Activated B cell treated with CpG ODN at 0.5 μM for 24 hours (primary cell): ENCODE results near the gene GBX2. TPM values are rescaled to one million over a fixed set of nuclear protein-coding genes. Genes with fewer than 3 reads are reported as not detected.
A peak's percentile ranks its signal among the peaks of the same experiment; 100 is the strongest.

Source experiments
- ATAC-seq: fragments of 200-7000 bp; cut with Tn5 transposase; one replicate; pipeline ENCODE4 v1.10.0; 2021; ENCODE audit warnings: low read depth, mild to moderate bottlenecking, moderate library complexity
- CTCF ChIA-PET: fragments of 350-600 bp; sonication (Branson Sonifier 250); formaldehyde crosslinking; loops from one replicate; lab custom pipeline; 2021; ENCODE audit warnings: antibody characterized with exemption; lab: Charles Lee
- POLR2A ChIA-PET: fragments of 350-600 bp; sonication (Branson Sonifier 250); formaldehyde crosslinking; loops from one replicate; lab custom pipeline; 2021; ENCODE audit warnings: antibody characterized with exemption; lab: Charles Lee
- DNase-seq: peaks from one replicate; pipeline ENCODE4 v3.0.0; 2022
- H3K27ac Mint-ChIP-seq: one replicate; pipeline ENCODE4 v1.8.0; 2020; ENCODE audit warnings: mixed read lengths
- H3K27me3 Mint-ChIP-seq: one replicate; pipeline ENCODE4 v1.8.0; 2021; ENCODE audit warnings: mixed read lengths
- H3K36me3 Mint-ChIP-seq: one replicate; pipeline ENCODE4 v1.8.0; 2021; ENCODE audit warnings: low read depth, mixed read lengths
- H3K4me1 Mint-ChIP-seq: one replicate; pipeline ENCODE4 v1.8.0; 2021; ENCODE audit warnings: mixed read lengths
- H3K4me3 Mint-ChIP-seq: one replicate; pipeline ENCODE4 v1.8.0; 2020; ENCODE audit warnings: mild to moderate bottlenecking, mixed read lengths
- H3K9me3 Mint-ChIP-seq: one replicate; pipeline ENCODE4 v1.8.0; 2020; ENCODE audit warnings: mixed read lengths
- intact Hi-C: fragments of 100-400 bp; cut with micrococcal nuclease; formaldehyde crosslinking; loops from one replicate; pipeline ENCODE4 v1.15.1; 2024
- total RNA-seq: library from RNA; stranded (reverse); gene quantifications from 2 replicates; pipeline ENCODE4 v1.2.3, GENCODE V29; 2022
- TF ChIP-seq, protein P1 (sequence below): fragments of 200-600 bp; IDR thresholded peaks from one replicate; pipeline ENCODE4 v1.8.0; 2022; ENCODE audit warnings: antibody characterized with exemption, mild to moderate bottlenecking

The GBX2 gene
- total RNA-seq, 1 donor from 2014 or later: not detected

DNA sequence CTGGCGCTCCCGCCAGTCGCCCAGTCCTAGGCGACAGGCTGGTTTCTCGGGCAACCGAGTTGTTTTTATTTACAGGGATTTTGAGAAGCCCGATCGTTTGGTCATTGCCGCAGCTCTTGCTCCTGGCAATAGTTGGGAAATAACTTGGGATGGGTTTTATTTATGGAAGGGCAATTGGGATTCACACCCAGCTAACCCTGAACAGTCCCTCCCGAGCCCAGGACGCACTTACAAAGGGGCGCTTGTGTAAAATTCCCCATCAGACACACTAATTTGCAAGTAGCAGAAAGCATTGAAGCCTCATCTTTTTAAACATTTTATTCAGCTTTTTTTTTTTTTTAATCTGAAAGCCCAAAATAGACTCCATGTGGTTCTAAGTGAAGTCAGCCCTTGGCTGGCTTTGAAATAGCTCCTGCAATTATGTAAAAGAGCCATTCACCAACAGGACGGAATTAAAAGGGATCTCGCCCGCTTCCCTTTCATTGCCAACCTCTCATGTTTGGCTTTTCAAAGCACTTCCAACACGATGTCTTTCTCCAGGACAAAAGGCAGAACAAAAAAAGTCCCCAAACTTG lies 3.6 kb upstream of the GBX2 start:
- H3K36me3 Mint-ChIP-seq: no peaks in the 10 kb centered on the region
- intact Hi-C loops: no loop called here
- peaks cover 2% of the 10 kb centered on the region for H3K4me1 Mint-ChIP-seq

DNA sequence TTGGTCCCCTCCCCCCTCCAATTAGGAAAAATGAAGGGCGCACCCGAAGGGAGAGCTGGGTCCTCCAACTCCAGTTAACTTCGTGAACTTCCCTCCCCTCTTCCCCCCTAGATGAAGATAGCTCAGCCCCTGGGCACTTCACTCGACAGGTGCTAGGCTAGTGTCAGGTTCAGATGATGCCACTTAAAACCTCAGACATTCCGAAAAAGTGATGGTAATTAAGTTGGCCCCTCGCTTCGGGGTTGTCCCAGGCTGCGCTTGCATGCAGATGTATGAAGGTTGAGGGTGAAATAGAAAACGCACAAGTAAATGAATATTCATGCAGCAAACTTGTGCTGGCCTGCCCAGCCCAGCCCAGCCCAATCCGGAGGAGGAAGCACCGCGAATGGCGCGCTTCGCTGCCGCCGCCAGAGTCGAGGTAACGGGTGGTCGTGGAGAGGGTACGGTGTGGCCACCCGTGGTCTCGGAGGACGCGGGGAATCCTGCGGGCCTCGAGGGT lies 3.0 kb upstream of the GBX2 start:
- no peak for ATAC-seq
- CTCF ChIA-PET: no interaction called here

More for the DNA sequence above, 3.6 kb upstream of the GBX2 start:
- no peak for DNase-seq
- TF ChIP-seq, protein P1, sequence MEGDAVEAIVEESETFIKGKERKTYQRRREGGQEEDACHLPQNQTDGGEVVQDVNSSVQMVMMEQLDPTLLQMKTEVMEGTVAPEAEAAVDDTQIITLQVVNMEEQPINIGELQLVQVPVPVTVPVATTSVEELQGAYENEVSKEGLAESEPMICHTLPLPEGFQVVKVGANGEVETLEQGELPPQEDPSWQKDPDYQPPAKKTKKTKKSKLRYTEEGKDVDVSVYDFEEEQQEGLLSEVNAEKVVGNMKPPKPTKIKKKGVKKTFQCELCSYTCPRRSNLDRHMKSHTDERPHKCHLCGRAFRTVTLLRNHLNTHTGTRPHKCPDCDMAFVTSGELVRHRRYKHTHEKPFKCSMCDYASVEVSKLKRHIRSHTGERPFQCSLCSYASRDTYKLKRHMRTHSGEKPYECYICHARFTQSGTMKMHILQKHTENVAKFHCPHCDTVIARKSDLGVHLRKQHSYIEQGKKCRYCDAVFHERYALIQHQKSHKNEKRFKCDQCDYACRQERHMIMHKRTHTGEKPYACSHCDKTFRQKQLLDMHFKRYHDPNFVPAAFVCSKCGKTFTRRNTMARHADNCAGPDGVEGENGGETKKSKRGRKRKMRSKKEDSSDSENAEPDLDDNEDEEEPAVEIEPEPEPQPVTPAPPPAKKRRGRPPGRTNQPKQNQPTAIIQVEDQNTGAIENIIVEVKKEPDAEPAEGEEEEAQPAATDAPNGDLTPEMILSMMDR: no peak
- Mint-ChIP-seq H3K27ac (no peak overlapping the region), H3K27me3 (peaks cover 62% of the 10 kb centered on the region), H3K4me3 (no peak overlapping the region), H3K9me3 (no peaks in the 10 kb centered on the region)
- no peak for ATAC-seq
- CTCF ChIA-PET: no interaction called here
- POLR2A ChIA-PET: no interaction called here

GRCh38 chr2:236170590-236171165 lies 2.5 kb upstream of the GBX2 start:
- DNase-seq: no peak
- ChIA-PET CTCF (no interaction called here), POLR2A (no interaction called here)
- Mint-ChIP-seq H3K27ac (no peak overlapping the region), H3K27me3 (peaks cover 64% of the 10 kb centered on the region), H3K4me3 (no peak overlapping the region), H3K36me3 (no peaks in the 10 kb centered on the region), H3K9me3 (no peaks in the 10 kb centered on the region), H3K4me1 (peaks cover 9% of the 10 kb centered on the region)
- TF ChIP-seq, protein P1: no peak
- intact Hi-C loops: no loop called here
- no peak for ATAC-seq

More for the DNA sequence above, 3.0 kb upstream of the GBX2 start:
- TF ChIP-seq, protein P1: no peak
- H3K9me3 Mint-ChIP-seq: no peaks in the 10 kb centered on the region
- intact Hi-C loops: no loop called here
- peaks cover 7% of the 10 kb centered on the region for H3K4me1 Mint-ChIP-seq
- POLR2A ChIA-PET: no interaction called here
- H3K27ac Mint-ChIP-seq: no peak overlapping the region
- H3K36me3 Mint-ChIP-seq: no peaks in the 10 kb centered on the region
- H3K27me3 Mint-ChIP-seq: peaks cover 64% of the 10 kb centered on the region
- no peak overlapping the region for H3K4me3 Mint-ChIP-seq
- DNase-seq: no peak

GRCh38 chr2:236169741-236170589 lies 1.8 kb upstream of the GBX2 start:
- Mint-ChIP-seq H3K27me3 (peaks cover 65% of the 10 kb centered on the region), H3K4me3 (no peak overlapping the region), H3K27ac (peak overlapping the region; percentile 56), H3K36me3 (no peaks in the 10 kb centered on the region), H3K9me3 (no peaks in the 10 kb centered on the region), H3K4me1 (peaks cover 9% of the 10 kb centered on the region)
- TF ChIP-seq, protein P1: no peak
- intact Hi-C loops: no loop called here
- CTCF ChIA-PET: no interaction called here
- no peak for ATAC-seq
- no peak for DNase-seq
- POLR2A ChIA-PET: no interaction called here

GRCh38 chr2:236169151-236169721 lies 1.1 kb upstream of the GBX2 start:
- no peak for ATAC-seq
- no peaks in the 10 kb centered on the region for H3K36me3 Mint-ChIP-seq
- TF ChIP-seq, protein P1: no peak
- intact Hi-C loops: no loop called here
- CTCF ChIA-PET: no interaction called here
- POLR2A ChIA-PET: no interaction called here
- peaks cover 10% of the 10 kb centered on the region for H3K4me1 Mint-ChIP-seq
- no peak overlapping the region for H3K4me3 Mint-ChIP-seq
- no peak for DNase-seq
- H3K27me3 Mint-ChIP-seq: peaks cover 62% of the 10 kb centered on the region
- H3K27ac Mint-ChIP-seq: peak overlapping the region; percentile 56
- H3K9me3 Mint-ChIP-seq: no peaks in the 10 kb centered on the region
